Stomach smooth muscle (tissue), 2 donors: ENCODE measurements around the gene LMF1.

Experiments
- H3K27ac ChIP-seq: one replicate; pipeline ENCODE4 v1.7.0; 2013; ENCODE audit warnings: mild to moderate bottlenecking, low read length, inconsistent platforms
- H3K27me3 ChIP-seq, 2 donors: one replicate each; pipeline ENCODE4 v1.7.0; 2013; ENCODE audit warnings: low read length in 2 of 2; ENCODE audit not compliant: insufficient read depth in 2 of 2, control insufficient read depth in 1 of 2
- H3K36me3 ChIP-seq, 2 donors: one replicate each; pipeline ENCODE4 v1.7.0; 2013; ENCODE audit warnings: low read length in 2 of 2; ENCODE audit not compliant: control insufficient read depth in 2 of 2, insufficient read depth in 2 of 2
- H3K4me1 ChIP-seq: one replicate; pipeline ENCODE4 v1.7.0; 2013; ENCODE audit warnings: low read length; ENCODE audit not compliant: control insufficient read depth, insufficient read depth
- H3K4me3 ChIP-seq, 2 donors: one replicate each; pipeline ENCODE4 v1.7.0; 2013; ENCODE audit warnings: low read length in 2 of 2
- H3K9ac ChIP-seq, 2 donors: one replicate each; pipeline ENCODE4 v1.7.0; 2013; ENCODE audit warnings: low read length in 2 of 2, mild to moderate bottlenecking in 1 of 2
- H3K9me3 ChIP-seq, 2 donors: one replicate each; pipeline ENCODE4 v1.7.0; 2013; ENCODE audit warnings: low read length in 2 of 2; ENCODE audit not compliant: control insufficient read depth in 2 of 2
- donor health status: healthy.
- donor health status: Pancreatic carcinoma.

The LMF1 gene

GRCh38 chr16:875182-876040 lies 95.4 kb downstream of the LMF1 start:
- no peak overlapping the region for H3K4me3 ChIP-seq
- H3K27me3 ChIP-seq = no peaks in the 10 kb centered on the region
- H3K9me3 ChIP-seq = no peaks in the 10 kb centered on the region
- no peaks in the 10 kb centered on the region for H3K4me1 ChIP-seq
- peaks cover 0 to 13% of the 10 kb centered on the region in 2 donors for H3K36me3 ChIP-seq
- no peak overlapping the region for H3K9ac ChIP-seq
- no peak overlapping the region for H3K27ac ChIP-seq

DNA sequence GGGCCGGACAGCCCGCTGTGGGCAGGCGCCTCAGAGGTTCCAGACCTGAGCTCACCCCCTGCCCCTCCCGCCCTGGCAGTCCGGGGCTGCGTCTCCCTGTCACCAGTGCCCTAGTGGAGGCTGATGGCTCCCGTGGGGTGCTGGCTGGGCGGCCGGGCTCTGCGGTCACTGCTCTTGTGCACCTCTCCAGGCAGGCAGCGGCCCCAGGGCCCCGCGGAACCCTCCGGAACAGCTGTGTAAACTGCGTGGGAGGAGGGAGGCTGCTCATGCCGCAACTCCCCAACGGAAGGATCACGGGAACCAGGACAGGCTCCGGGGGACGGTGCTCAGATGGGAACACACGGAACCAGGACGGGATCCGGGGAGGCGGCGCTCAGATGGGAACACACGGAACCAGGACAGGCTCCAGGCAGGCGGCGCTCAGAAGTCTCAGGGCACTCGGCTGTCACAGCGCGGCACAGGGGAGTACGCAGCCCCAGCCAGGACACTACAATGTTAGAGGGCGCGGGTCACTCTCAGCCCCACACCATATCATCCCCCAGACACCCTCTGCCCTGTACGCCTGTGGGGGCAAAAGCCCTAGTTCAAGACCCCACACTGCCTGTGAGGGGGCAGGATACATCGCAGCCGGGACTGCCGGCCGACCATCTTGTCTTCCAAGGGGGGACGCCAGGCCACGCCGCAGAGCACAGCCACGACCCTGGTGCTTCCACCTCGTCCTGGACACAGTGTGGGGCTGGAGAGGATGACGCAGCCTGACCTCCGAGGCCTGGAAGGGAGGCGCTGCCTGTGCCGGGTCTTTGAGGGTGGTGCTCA lies 96.2 kb downstream of the LMF1 start:
- H3K9ac ChIP-seq = no peak overlapping the region
- H3K27me3 ChIP-seq = no peaks in the 10 kb centered on the region
- H3K9me3 ChIP-seq = no peaks in the 10 kb centered on the region
- no peak overlapping the region for H3K27ac ChIP-seq
- no peaks in the 10 kb centered on the region for H3K4me1 ChIP-seq
- H3K4me3 ChIP-seq = no peak overlapping the region
- peaks cover 0 to 13% of the 10 kb centered on the region in 2 donors for H3K36me3 ChIP-seq

GRCh38 chr16:873889-874288 lies 96.9 kb downstream of the LMF1 start:
- peaks cover 0 to 16% of the 10 kb centered on the region in 2 donors for H3K36me3 ChIP-seq

GRCh38 chr16:873243-873661 lies 97.5 kb downstream of the LMF1 start:
- no peak overlapping the region for H3K4me3 ChIP-seq
- no peaks in the 10 kb centered on the region for H3K4me1 ChIP-seq
- H3K27me3 ChIP-seq = no peaks in the 10 kb centered on the region
- no peaks in the 10 kb centered on the region for H3K9me3 ChIP-seq
- H3K9ac ChIP-seq = no peak overlapping the region
- no peak overlapping the region for H3K27ac ChIP-seq
- H3K36me3 ChIP-seq = peaks cover 0 to 16% of the 10 kb centered on the region in 2 donors

More at GRCh38 chr16:873889-874288, 96.9 kb downstream of the LMF1 start:
- Histone ChIP-seq H3K4me3 (no peak overlapping the region), H3K4me1 (no peaks in the 10 kb centered on the region), H3K9ac (no peak overlapping the region), H3K9me3 (no peaks in the 10 kb centered on the region), H3K27ac (no peak overlapping the region), H3K27me3 (no peaks in the 10 kb centered on the region)

- no peaks in the 10 kb centered on the region for H3K27me3 ChIP-seq
- no peaks in the 10 kb centered on the region for H3K9me3 ChIP-seq
- H3K4me1 ChIP-seq = no peaks in the 10 kb centered on the region
- no peak overlapping the region for H3K27ac ChIP-seq
- peaks cover 0 to 16% of the 10 kb centered on the region in 2 donors for H3K36me3 ChIP-seq
- no peak overlapping the region for H3K4me3 ChIP-seq
- H3K9ac ChIP-seq = no peak overlapping the region
Observed at GRCh38 chr16:872436-873242, 98.1 kb downstream of the LMF1 start.

DNA sequence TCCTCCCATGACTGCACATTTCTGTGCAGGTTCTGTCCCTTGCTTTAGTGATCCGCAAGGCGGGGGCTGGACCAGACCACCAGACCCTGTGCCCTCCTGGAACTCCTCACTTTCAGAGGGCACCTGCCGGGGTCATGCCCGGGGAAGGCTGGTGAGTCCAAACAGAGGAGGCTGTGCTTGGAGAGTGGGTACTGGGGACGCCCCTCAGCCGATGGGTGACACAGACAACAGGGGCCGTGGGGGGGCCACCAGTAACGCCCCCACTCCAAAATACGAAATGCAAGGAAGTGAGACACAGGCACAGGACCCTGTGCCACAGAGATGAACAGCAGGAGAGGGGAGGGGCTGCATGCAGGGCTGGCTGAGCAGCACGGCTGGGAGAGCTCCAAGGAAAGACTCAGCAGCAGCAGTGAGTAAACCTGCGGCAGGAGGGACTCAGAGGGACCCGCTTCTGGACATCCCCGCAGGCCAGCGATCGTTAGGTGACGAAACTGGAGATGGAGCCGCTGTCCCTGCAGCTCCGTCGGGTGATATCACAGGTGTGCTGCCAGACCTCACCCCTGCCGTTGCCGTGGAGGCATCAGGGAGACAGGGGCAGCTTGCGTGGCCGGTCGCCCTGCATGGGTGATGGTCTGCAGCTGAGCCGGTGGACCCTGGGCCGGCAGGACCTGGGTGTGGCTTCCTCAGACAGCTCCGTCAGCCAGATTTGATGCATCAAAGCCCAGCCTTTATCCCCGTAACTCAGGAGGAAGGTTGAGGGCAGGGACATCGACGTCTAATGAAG lies 99.0 kb downstream of the LMF1 start:
- H3K9ac ChIP-seq = no peak overlapping the region
- H3K4me1 ChIP-seq = no peaks in the 10 kb centered on the region
- H3K27ac ChIP-seq = no peak overlapping the region
- peaks cover 0 to 19% of the 10 kb centered on the region in 2 donors for H3K36me3 ChIP-seq
- H3K27me3 ChIP-seq = no peaks in the 10 kb centered on the region
- H3K4me3 ChIP-seq = no peak overlapping the region
- no peaks in the 10 kb centered on the region for H3K9me3 ChIP-seq

DNA sequence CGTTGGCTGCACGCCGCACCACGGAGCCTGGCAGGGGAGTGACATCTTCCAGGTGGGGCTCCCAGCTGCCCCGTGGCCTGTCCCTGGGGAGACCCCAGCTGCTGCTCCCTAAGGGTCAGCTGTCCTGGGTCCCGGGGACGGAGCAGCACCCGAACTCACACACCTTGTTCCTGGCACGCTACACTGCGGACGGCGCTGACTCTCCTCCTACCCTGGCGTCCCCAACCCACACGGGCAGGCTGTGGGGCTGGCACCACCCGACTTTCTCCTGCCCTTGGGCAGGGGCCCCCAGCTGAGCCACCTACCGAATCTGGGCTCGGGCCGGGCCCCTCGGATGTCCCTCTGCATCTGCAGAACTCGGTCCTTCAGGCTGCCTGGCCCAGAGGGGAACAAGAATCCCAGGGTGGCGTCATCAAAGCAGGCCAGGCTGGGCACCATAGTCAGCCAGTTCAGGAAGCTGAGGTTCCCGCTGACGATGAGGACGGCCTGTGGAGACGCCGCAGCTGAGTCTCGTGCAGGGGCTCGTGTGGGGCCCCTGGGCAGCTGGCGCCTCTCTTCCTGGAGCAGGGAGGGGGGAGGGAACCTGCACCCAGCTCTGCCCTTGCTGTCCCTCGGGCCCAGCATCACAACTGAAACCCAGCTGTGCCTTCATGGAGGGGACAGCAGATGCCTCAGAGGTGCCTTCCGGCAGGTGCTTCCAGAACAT lies 99.8 kb downstream of the LMF1 start:
- Histone ChIP-seq H3K27me3 (no peaks in the 10 kb centered on the region), H3K4me3 (no peak overlapping the region), H3K9me3 (no peaks in the 10 kb centered on the region), H3K36me3 (peaks cover 0 to 18% of the 10 kb centered on the region in 2 donors), H3K9ac (no peak overlapping the region), H3K27ac (no peak overlapping the region), H3K4me1 (no peaks in the 10 kb centered on the region)

DNA sequence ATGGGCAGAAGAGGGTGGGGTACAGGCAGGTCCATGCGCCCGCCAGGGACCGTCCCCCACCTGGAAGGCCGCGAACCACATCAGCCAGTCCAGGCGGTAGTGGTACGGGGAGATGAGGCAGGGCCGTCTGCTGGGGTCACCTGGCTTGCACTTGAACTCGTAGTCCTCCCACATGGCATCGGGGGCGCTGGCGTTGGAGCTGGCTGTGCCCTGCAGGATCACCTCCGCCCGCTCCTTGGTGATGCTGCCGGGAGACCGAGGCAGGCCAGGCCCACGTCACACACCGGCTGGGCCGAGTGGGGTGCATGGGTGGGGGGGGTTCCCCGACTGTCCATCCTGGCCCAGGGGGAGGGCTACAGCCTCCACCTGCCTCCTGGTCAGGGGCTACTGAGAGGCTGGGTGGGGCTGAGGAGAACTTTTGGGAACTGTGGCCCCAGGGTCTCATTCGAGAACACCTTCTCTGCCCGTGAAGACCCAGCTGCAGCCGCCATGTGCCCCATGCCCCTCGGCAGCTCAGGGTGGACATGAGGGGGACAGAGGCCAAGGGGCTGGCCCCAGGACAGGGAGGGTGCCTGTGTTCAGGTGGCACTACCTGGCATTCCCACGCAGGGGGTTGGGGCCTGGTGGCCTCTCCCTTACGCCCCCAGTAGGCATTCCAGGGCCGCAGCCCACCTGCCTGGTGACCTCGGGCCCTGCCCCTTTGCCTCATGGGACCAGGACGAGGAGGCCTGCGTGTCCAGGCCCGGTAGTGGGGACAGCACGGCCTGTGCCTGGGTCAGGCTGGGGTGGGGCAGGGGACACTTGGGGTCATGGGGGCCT lies 100.8 kb downstream of the LMF1 start:
- Histone ChIP-seq H3K4me3 (no peak overlapping the region), H3K36me3 (peaks cover 0 to 17% of the 10 kb centered on the region in 2 donors), H3K9me3 (no peaks in the 10 kb centered on the region), H3K27me3 (no peaks in the 10 kb centered on the region), H3K4me1 (no peaks in the 10 kb centered on the region), H3K27ac (no peak overlapping the region), H3K9ac (no peak overlapping the region)
